GM19438 (cell line): ENCODE results near the gene TXNRD1.

Source experiments
- ATAC-seq: cut with Tn5 transposase; IDR thresholded peaks from one replicate; pipeline ENCODE4 v1.9.1; 2021; ENCODE audit warnings: low read depth; ENCODE audit not compliant: unreplicated experiment

TXNRD1 gene

DNA sequence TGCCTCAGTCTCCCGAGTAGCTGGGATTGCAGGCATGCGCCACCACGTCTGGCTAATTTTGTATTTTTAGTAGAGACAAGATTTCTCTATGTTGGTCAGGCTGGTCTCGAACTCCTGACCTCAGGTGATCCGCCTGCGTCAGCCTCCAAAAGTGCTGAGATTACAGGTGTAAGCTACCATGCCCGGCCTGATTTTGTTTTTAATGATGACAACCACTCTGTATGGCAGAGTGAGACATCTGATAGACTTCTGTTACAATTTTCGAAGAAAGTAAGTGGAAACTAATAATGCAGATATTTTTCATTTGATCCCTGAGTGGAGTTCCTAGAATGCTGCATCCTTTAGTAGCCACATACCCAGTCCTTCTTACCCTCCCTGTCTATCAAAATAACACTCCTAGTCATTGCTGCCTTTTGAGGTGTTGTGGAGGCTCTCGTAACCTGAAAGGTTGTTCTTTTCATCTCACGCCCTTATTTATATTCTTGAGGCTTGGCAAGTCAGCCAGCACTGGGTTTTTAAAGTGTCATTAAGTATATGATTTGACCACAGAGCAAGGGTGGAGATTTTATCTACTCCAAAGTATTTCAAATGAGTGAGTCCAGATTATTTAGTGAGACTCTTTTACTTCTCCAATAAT is 82.0 kb downstream of the TXNRD1 start:
- no peak for ATAC-seq

DNA sequence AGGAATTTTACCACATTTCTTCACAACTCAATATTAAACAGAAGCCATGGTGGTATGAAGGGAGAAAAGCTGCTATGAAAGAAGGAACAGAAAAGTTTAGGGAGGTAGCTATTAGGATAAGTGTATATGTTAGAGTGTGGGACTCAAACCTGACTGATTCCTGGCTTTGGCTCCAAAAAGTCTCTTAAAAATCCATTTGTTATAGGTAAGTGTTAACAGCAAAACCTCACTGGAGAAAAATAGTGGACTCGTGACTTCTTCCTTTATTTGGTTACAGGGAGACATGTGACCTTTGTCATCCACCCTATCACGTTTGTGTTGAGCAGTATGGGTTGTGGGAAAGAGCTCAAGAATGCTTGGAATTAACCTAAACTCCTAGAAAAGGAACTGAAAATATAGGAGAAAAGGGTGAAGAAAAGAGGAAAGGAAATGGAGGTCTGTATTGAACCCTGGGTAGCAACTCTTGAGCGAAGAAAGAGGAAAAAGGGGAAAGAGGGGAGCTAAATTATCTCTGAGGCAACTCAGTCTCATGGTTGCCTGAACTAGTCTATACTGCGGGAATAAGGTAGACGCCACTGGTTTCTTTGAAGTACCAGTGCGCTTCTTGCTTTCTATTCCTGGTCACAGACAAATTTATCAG is 84.4 kb downstream of the TXNRD1 start:
- ATAC-seq, result no peak

DNA sequence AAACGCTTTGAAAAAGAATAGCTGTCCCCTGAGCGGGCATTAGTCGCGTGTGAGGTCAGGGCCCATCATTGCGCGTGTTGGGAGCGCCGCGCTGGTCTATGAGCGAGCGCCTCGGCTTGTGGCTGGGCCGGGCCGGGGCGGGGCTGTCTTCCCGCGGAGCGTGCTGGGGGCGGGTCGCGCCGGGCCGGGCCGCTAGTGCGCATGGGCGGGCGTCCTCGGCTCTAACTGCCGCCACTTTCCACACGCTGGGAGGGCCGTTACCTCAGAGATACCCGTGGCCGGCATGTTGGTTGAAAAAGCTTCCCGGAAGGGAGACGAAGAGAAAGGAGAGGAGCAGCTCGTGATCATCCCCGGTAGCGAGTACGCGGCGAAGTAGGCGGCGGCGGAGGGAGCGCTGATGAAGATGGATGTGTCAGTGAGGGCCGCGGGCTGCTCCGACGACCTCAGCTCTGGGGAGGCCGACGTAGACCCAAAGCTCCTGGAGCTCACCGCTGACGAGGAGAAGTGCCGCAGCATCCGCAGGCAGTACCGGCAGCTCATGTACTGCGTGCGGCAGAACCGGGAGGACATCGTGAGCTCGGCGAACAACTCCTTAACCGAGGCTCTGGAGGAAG is 88.1 kb downstream of the TXNRD1 start, which contains the start of gene EID3:
Gene EID3 (plus strand): TSS at position 202 of the 614 bp plus-strand sequence. CDS start 196 bp downstream, at position 398.
- peak; percentile 95 for ATAC-seq

DNA sequence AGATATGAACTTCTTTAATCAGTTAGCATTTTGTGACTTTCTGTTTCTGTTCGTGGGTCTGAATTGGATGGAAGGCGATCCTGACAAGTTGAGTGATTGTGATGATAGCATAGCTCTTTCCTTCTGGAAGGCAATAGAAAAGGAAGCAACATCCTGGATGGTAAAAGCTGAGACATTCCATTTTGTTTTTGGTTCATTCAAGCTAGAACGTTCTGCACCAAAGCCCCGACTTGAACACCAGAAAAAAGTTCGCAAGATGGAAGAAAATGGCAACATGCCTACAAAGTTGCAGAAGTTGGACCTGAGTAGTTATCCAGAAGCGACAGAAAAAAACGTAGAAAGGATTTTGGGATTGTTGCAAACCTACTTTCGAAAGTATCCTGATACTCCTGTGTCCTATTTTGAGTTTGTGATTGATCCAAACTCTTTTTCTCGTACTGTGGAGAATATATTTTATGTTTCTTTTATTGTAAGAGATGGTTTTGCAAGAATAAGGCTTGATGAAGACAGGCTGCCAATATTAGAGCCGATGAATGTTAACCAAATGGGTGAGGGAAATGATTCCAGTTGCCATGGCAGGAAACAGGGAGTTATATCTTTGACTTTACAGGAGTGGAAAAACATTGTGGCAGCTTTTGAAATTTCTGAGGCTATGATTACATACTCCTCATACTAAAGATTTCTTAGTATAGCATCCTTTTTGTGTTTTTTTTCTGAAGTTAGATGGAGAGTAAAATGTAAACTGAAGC is 88.9 kb downstream of the TXNRD1 start:
- ATAC-seq, result no peak

DNA sequence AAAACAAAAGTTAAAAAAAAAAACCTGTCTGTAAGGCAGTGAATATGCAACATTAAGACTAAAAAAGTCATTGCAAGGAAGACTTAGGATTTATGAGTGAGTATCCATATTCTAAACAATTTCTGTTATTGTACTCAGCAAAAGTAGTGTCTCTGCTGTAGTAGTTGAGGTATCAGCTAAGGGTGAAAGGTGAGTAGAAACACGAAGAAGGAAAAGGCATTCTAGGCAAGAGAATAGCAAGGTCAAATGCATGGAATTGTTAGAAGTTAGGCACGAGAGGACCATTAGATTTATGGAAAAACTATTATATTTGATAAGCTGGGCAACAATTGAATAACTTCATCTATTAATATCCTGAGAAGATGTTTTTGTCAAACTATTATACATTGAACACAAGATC is 89.8 kb downstream of the TXNRD1 start:
- ATAC-seq, result no peak

DNA sequence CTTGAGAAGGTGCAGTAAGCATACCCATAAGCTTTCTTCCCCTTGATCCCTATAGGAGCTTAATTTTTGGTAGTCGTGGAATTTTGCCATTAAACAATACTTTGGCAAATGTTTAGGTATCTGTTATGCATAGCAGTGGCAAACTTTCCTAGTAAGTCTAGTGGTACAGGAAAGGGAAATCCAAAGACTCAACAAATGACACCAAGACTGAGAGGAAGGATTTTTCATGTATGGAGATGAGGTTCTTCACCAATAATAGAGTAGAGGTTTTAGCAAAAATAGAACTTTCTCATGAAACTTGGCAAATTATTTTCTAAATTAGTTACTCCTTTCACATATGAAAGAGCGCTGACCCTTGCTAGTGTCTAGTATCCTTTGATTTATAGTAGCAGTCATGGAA is 90.8 kb downstream of the TXNRD1 start:
- no peak for ATAC-seq

DNA sequence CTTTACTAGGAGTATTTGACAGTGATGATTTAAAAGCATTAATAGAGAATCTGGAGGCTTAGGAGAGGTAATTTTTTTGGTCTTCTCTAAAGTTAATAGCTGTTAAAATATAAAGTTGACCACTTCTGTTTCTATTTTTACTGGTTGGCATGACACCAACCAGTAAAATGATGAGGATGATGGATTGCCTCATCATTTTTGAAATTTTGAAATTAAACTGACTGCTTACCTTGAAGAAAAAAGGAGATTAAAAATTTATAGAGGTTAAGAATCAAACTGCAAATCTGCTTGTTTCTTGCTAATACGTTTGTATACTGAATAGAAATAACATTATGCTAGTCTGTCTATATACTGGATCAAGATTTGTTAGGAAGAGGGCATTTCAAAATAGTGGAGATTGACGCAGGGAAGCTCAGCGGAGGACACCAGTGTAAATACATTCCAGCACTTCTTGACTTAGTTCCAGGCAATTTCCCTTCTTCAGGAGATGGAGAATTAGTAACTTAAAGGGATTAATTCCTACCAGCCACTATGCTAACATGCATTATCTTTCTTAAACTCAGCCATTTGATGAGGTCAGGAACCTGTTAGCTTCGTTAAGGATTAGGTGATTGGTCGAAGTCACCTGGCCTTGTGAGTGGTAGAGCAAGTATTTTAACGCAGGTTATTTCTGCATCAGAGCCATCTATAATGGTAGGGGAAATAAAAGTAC is 91.5 kb downstream of the TXNRD1 start:
- no peak for ATAC-seq

DNA sequence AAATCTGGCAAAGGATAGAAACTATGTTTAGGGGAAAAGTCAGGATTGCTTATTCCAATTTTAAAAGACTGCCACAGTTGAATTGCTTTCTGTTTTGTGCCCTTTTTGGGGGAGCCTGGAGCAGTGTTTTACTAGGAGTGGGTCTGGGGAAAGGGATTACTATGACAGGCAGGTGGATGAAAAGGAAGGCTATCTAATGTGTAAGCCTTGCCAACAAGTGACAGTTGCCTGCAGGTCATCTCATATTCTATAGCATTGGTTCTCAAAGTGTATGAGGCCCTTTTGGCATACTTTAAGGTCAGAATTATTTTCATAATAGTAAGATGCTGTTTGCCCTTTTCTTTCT is 92.0 kb downstream of the TXNRD1 start:
- ATAC-seq, result no peak

DNA sequence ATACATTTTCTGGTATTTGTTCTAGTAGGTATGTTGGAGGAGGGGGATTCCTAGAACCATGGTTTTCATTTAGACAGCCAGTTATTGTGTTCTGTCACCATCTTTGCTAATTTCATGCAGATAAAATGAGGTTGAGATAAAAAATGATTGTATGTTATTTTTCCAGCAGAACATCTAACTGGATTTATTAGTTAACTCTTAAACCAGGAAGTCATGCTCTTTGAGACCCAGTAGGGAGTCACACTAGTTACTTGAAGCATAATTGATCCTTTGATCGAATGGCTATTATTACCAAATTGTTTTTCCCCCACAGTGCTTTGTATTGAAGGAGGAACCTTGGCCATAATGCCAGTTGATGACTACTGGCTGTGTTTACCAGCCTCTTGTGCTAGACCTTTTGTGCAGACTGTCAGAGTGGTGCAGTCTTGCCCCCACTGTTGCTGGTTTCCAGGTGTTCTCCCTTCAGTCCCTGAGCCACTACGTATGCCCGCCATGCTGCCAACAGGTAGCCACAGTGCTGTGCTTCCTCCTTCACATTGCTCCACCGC is 93.9 kb downstream of the TXNRD1 start:
- no peak for ATAC-seq

DNA sequence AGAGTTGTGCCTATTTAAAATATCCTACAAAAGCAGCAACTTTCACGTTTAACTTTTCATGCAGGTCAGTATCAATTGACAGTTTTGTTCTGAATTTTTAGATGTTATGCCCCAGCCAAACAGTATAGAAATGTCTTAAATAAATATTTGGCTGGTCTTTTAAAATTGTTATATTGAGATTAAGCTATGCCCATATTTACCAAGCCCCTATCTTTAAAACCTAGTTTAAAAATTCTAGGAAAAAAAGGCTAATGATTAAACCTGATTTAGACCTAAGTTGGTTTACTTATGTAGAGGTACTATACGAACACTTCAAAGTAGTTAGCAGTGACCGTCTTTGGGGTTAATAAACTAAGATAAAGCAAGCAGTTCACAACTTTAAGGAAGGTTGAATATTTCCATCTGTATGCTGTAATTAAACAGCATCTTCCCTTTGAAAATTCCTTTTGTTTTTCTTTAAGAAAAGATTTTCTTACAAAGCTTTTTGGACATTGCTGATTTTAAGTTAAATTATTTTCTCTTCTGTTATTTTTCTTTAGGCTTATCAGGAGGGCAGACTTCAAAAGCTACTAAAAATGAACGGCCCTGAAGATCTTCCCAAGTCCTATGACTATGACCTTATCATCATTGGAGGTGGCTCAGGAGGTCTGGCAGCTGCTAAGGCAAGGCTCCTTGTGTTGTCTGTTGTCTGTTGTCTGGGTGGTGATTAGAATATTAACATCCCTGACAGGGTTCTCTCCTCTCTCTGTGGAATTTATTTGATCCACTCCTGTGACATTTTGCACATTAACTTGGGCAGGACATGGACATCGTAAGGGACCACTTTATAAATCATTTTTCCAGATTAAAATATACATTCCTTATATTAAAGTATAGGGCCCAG is 95.4 kb downstream of the TXNRD1 start:
- ATAC-seq, result no peak

DNA sequence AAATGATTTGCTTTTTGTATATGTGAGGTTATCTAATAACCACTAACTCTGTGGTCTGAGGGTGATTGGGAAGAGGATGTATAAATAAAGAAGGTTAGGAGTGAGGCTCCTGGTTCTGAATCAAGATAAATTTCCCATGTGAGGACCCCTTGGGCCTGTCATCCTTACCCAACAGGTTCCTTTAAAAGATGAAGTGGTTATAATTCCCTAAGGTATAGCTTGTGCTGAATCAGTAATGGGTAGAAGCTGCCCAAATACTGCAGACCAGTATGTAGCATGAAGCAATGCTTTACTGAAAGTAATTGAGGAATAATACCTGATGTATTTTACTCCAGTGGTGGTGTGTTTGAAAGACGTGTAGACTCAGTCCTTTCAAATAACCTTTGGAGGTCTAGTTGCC is 96.6 kb downstream of the TXNRD1 start:
- no peak for ATAC-seq

DNA sequence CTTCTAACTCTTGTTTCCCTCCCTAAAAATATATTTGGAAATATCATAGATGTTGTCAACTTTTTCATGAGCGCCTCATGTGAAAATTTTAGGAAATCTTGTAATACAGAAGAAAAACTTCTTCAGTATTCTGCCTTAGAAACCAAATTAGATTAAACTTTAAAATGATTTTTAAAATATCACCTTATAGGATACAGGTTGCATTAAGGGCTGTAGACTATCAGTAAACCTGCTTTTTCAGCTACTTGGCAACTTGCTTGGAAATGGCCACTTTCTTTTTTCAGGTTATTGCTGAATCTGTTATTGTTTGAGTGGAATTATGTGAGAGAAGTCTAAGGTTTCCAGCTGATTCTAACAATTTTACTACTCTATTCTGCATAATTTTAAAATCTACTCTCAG is 97.1 kb downstream of the TXNRD1 start:
- ATAC-seq, result no peak

DNA sequence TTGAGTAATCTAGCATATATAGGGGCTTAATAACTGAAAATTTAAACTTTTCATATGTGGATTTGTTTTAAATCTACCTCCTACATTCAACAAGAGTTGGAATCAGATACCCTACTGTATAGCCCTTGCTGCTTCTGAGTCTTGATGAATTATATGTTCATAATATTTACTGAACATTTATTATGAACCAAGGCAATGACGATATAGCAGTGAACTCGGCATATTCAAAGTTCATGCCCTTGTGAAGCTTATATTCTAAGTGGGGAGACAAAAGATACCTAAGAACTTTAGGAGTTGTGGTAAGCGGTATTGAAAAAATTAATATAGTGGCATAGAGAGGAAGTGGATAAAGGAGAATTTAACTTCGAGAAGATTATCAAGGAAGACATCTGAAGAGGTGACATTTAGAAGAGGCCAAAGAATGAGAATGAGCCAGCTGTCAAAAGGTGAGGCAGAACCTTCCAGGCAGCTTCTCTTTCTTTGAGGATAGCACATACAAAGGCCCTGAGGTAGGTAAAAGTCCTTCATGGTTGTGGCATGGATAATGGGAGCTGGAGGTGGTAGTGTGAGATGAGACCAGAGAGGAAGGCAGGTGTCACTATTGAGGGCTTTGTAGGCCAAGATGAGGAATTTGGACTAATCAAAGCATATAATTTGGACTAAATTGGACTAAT is 98.1 kb downstream of the TXNRD1 start:
- ATAC-seq, result no peak

DNA sequence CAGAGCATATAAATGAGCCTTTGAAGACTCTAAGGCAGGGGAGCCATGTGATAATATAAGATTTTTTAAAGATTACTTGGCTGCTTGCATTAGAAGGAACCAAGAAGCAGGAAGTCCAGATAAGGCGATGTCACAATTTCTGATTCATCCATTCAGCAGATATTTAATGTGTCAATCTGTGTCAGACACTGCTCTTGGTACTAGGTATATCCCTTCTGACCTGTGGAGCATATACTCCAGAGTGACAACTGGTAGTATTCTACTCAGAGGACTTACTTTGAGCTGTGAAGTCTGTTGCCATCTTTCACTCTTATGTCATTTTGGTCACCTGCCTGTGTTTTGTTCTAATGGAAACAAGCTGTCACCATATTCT is 98.6 kb downstream of the TXNRD1 start:
- no peak for ATAC-seq

DNA sequence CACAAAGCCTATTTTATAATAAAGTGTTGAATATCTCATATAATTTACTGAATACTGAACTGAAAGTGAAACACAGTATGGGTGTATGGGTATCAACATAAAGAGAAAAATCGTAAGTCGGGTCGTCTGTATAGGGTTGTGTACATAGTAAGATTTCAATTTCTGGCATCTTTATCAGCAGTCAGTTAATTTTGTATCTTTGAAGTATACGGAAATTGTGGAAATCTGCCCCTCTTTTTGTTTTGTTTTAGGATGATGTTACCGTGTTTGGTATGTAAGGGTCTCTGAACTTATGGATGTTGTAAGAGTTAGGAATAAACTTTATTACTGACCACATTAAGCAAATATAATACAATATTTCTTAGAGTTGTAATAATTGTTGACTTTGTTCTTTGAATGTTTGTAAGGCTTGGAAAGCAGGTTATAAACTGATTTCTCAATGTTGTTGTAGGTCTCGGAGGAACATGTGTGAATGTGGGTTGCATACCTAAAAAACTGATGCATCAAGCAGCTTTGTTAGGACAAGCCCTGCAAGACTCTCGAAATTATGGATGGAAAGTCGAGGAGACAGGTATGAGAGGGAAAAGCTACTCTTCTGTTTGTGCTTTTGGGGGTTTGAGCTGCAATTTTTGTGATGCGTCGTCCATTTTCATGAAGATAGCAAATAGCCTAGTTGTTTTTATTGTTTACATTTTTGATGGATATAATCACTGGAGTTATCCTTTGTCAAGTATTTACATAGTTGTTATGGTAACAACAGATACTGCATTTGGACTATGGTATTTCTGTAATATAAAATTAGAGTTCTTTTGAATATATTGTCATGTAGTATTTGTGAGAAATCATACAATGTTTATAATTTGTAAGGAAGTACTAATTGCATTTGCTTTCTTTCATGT is 100.0 kb downstream of the TXNRD1 start:
- no peak for ATAC-seq

DNA sequence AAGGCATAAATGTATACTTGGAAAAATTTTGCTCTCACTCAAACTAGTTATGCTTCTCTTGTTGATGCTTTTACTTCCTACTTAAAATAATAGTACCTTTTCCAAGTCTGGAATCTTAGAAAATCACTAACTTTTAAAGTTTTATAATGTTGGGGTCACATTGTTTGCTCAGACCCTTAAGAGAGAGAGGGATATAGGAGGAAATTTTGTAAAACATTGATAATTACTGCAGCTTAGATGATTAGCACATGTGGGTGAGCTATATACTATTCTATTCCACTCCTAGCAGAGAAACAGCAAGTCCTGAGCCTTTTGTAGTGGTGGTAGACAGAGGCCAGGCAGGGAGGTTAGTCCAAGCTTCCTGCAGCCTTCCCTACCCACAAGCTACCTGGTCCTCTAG is 101.4 kb downstream of the TXNRD1 start:
- ATAC-seq, result no peak

DNA sequence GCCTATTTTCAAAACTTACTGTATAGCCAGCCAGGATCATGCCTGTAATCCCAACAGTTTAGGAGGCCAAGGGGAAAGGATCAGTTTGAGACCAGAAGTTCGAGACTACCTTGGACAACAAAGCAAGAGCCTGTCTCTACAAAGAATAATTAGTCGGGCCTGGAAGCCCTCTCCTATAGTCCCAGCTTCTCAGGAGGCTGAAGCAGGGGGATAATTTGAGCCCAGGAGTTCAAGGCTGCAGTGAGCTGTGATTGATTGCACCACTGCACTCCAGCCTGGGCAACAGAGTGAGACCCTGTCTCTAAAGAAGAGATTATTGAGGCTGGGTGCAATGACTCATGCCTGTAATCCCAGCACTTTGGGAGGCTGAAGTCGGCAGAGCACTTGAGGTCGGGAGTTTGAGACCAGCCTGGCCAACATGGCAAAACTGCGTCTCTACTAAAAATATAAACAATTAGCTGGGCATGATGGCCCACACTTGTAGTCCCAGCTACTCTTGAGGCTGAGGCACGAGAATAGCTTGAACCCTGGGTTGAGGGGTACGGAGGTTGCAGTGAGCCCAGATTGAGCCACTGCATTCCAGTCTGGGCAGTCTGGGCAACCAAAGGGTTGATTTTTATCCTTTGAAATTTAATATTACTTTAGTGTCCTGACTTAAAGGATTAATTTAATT is 102.1 kb downstream of the TXNRD1 start:
- ATAC-seq, result no peak

DNA sequence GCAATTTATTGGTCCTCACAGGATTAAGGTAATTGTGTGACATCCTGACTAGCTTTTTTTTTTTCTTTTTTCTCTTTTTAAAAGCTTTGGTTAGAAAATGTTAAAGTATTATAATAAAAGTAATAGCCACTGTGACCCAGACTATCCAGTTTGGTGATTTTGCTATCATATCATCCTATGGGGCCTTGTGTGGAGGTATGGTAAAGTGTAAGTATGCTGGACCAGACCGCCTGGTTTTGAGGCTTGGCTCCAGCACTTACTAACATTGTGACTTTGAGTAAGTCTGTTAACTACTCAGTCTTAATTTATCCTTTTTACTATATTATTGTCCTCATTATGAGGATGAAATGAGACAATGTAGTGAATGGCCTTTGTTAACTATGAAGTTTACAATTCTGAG is 103.4 kb downstream of the TXNRD1 start:
- ATAC-seq, result no peak
